GM10847 (cell line): ENCODE measurements around the gene KDM2A.

Experiments used
- POLR2A ChIP-seq: IDR thresholded peaks from 2 replicates; pipeline ENCODE4 v1.6.1; 2011; ENCODE audit not compliant: insufficient read length; ENCODE audit errors: extremely low read depth

The KDM2A gene

DNA sequence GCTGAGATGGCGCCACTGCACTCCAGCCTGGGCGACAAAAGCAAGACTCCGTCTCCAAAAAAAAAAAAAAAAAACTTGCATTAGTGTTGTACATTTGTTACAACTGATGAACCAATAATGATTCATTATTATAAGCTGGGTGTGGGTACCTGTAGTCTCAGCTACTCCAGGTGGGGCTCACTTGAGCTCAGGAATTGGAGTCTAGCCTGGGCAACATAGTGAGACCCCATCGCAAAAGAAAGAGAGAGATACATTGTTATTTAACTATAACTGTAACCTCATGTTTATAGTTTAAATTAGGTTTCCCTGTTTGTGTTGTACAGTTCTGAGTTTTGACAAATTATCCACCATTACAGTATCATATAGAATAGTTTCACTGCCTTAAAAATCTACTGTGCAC is 38.6 kb downstream of the KDM2A start:
- no peak for TF ChIP-seq POLR2A

DNA sequence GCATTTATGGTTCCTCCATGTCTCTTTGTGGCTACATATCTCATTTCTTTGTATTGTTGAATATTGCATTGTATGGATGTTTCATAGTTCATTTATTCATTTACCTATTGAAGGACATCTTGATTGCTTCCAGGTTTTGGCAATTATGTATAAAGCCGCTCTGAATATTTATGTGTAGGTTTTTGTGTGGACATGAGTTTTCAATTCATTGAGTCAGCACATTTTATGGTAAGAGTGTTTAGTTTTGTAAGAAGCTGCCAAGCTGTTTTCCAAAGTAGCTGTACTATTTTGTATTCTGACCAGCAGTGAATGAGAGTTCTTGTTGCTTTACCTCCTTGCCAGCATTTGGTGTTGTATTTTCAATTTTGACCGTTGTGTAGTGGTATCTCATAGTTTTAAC is 39.2 kb downstream of the KDM2A start:
- TF ChIP-seq POLR2A = no peak

DNA sequence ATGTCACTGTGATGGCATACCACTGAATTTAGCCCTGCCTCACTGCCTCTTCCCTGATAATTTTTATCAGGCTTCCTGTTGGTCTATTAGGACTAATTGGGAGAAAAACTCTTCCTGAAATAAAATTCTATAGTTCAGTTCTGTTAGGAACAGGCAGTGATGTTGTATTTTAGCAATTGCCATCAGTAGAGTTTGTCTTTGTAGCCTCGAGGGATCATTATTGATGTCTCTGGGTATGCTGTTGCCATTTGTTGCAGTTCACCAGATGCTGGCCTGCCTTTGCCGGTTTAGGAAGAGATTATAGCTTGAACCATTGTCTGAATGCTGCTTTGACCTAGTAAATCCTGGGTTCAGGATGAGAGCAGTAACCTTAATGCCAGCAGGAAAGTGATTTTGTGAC is 41.0 kb downstream of the KDM2A start:
- TF ChIP-seq POLR2A = no peak

DNA sequence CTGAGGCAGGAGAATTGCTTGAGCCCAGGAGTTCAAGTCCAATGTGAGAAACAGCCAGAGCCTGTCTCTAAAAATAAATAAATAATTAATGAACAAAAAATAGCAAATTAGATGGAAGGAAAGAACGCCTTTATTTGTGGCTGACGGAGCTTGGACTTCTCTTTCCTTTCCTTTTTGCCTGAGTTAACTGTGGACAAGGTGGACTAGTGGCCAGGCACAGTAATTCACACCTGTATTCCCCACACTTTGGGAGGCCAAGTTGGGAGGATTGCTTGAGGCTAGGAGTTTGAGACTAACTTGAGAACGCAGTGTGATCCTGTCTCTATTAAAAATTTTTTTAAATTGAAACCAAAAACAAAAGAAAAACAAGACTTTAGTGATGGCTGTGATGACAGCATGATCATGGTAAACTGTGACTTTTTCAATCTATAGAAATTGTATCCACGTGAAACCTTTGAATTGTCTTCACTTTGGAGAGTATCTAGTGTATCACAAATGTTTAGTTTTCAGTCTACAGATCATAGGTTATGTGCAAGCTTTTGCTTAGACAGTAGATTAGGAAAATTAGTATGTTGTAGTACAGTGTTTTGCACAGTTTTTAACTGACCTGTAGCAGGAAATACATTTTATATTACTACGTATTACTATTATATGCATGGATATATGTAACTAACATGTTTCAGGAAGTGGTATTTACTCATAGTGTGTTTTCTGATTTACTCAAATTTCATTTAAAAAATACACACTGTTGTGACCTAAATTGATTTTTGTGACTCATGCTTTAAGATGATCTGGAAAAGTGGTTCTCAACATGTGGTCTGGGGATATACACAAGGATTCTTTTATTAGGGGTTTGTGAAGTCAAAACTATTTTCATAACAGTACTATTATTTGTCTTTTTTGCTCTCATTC is 42.1 kb downstream of the KDM2A start:
- no peak for TF ChIP-seq POLR2A

DNA sequence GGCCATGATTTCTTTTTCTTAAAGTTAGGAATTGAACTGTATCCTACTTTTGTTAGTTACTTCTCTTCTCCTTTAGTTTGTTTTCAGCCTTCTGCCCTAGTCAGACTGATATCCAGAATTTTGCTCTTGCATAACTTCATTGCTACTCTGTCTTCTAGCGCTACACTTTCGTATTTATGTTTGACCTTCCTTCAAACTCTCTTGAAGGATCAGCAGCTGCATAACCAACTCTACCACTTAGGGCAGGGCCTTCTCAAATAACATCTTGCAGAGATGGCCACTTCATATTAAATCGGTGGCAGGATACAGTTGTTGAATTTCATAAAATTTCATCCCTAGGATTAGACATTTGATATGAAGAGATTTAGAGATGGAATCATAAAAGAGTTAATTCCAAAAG is 43.9 kb downstream of the KDM2A start:
- no peak for TF ChIP-seq POLR2A

DNA sequence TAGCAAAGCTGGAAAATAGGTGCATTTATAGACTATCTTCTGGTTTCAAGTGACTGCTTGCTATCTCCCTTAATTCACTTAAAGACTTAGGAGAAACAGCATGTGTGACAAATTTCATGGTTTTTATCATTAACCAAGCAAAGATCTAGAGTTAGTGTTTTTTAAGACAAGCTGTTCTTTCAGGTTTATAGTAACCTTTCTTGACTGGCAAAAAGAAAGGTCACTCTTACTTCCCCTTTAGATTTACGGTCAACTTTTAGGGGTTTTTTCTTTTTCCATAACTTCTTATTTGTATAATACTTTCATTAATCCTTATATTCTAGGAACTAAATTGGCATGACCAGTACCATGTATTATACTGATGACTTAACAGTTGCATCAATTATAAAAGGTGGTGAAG is 46.6 kb downstream of the KDM2A start:
- no peak for TF ChIP-seq POLR2A

DNA sequence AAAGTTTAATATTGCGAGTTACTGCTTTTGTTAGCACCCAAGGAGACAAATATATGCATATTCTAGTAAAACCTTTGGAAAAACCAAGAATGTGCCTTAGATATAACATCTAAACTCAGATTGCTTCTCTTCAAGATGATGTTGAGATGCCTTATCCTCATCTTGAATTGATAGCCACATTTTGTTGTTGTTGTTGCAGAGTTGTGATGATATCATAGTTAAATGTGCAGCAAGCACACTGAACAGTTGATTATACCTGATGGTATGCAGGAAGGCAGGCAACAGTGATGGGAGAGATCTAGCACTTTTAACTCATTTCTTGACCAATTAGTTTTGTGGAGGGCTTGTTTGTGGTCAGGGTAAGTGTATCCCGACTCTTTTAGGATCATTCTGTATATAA is 48.0 kb downstream of the KDM2A start:
- TF ChIP-seq POLR2A = no peak

DNA sequence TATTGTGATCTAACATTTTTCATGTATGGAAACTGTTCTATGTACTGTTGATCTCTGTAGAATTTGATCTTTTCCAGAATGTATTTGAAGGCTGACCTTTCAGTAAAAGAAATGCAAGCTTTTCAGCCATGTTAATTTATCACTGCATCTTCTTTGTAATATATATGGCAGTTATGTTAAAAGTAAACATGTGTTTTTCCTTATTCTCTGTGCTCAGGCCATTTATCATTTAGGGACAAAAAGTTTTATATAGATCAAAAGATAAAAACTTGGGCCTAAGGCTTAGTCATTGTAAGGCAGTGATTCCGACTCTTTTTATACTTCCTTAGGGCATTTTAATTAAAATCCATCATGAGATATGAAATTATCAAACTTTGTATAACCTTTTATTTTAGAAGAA is 48.7 kb downstream of the KDM2A start:
- TF ChIP-seq POLR2A = no peak

DNA sequence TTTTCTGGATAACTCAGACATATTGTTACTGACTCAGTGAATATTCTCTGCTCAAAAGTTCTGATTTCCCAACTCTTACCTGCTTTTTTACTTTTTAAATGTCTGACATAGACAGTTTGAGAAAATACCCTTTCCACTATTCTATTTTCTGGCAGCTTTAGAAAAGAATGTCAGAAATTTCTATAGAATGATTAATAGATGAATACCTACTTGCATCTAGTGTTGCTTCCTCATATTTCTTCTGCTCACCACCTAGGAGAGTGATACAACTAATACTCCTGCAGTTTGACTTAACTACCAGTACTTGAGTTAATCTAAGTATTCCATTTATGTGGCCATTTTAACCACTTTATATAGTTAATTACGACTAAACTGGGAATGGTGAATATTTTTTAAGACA is 55.2 kb downstream of the KDM2A start:
- no peak for TF ChIP-seq POLR2A

DNA sequence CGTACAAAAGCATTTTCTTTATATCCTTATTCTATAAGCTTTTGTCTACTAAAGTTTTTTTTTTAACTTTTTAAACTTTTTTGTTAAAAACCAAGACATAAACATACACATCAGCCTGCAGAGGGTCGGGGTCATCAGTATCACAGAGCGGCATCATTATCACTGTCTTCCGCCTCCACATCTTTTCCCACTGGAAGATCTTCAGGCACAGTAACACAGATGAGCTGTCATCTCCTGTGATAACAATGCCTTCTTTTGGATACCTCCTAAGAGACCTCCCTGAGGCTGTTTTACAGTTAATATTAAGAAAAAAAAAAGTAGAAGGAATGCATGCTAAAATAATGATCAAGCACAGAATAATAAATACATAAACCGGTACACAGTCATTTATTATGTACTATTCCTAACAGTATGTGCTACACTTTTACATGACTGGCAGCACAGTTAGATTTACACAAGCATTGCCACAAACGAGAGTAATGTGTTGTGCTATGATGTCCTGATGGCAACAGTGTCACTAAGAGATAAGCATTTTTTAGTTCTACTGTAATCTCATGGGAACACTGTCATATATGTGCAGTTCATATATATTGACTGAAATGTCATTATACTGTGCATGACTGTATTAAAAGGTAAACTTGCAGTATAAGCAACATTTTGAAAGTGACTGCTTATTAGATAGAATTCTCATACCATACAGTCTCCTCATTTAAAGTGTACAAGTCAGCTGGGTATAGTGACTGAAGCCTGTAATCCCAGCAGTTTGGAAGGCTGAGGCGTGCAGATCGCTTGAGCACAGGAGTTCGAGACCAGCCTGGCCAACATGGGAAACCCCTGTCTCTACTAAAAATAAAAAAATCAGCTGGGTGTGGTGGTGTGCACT is 58.6 kb downstream of the KDM2A start:
- no peak for TF ChIP-seq POLR2A

DNA sequence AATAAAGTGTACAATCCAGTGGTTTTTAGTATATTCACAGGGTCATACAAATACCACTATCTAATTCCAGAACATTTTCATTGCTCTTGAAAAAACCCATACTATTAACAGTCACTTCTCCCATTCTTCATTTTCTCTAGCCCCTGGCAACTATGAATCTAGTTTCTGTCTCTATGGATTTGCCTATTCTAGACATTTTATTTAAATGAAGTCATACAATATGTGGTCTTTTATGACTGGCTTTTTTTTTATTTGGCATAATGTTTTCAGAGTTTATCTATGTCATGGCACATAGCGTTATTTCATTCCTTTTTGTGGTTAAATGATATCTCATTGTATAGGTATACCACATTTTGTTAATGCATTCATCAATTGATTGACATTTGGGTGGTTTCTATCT is 59.4 kb downstream of the KDM2A start:
- no peak for TF ChIP-seq POLR2A

DNA sequence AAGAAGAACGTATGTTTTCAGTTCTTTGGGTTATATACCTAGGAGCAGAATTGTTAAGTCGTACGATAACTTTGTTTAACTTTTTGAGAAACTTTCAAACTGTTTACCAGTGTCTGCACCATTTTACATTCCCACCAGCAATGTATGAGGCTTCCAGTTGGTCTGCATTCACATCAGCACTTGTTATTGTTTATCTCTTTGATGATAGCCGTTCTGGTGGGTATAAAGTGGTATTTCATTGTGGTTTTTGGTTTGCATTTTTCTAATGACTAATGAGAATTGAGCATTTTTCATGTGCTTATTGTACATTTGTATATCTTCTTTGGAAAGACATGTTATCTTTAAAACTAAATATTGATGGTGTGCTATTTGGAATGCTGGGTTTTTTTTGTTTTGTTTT is 59.8 kb downstream of the KDM2A start:
- no peak for TF ChIP-seq POLR2A

DNA sequence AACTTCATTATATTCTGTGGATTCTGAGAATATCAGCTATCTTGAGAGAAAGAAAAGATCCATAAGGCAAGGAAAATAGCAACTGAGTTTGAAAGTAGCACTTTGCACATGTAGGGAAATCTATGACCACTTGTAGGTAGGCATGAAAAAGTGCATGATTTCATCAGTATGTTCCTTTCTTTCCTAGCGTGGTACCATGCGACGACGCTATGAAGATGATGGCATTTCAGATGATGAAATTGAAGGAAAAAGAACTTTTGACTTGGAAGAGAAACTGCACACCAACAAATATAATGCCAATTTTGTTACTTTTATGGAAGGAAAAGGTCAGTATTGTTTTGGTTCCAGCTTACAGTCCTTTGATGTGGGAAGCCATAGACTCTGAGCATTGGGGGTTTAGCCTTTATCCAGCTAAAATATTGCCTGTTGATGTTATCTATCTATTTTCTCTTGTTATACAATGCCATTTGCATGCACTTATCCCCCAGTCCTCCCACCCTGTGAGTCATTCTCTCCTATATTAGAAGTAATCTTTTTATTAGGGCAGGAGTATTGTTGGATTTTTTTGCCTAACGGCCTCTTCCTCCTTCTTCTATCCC is 60.9 kb downstream of the KDM2A start:
- TF ChIP-seq POLR2A = no peak

DNA sequence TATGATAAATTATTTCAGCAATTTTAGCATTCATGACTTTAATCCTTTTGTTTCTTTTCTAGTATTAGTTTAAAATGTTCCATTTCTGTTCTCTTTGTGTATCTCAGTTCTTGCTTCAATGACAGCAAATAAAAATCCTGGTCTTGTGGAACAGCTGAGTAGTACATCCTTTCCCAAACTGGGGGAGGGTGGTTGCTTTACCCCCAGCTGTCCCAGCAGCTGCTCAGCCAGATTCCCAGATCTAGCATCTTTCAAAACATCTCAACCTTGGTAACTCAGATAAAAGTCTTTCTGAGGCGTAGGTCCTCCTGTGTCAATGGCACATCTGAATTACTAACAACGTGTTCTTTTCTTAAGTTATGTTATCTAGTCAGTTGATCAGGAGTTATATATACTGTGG is 75.0 kb downstream of the KDM2A start:
- TF ChIP-seq POLR2A = no peak

DNA sequence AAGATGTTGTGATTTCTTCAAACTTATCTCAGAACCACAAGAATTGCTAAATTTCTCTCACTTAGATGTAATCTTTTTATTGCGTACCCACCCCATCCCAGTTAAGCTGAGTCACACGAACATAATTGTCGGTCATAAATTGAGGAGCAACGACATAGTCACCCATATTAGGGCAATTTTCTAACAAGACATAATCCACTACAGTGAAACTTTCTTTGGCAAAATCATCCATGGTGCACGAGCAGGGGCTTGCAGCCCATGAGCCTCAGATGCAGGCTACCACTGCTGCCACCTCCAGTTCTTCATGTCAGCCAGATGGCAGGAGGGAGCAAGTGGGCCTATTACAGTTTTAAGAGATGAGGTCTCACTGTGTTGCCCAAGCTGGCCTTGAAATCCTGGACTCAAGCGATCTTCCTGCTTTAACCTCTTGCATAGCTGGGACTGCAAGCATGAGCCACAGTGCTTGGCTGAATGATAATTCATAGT is 77.0 kb downstream of the KDM2A start:
- TF ChIP-seq POLR2A = no peak

DNA sequence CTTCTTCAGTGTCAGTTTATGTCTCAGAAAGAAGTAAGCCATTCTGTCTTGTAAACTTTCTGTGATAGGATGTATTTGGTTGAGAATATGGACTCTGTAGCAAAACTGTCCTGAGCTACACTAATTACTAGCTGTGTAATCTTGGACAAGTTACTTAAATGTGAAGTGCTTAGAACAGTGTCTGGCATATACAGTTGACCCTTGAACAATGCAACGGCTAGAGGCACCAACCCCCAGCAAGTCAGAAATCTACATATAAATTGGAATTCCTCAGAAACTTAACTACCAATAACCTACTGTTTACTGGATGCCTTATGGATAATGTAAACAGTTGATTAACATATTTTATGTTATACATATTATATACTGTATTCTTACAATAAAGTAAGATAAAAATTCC is 78.5 kb downstream of the KDM2A start:
- no peak for TF ChIP-seq POLR2A
